Measurements from ENCODE around the gene DAB1. TPM values are rescaled to one million over a fixed set of nuclear protein-coding genes. Genes with fewer than 3 reads are reported as not detected.

Gene DAB1
- total RNA-seq, 1 donor from 2014 or later = 0.27 TPM

DNA sequence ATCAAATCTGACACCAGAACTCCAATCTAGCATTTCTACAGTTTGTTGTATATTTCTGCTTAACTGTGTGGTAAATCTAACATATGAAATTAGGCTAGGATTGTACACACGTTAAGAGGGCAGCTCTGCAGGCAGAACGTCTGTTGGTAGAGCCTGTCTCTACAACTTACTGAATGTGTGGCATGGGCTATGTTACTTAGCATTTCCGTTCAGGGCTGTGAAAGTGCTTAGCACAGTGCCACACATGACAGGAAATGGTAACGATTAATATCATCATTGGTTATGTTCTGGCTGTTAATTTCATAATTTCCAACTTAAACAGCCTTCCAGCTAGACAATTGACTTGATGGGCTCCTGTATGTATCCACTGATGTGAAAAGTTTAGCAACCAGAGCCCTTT, 448.4 kb downstream of the DAB1 start:
- H3K4me1 Mint-ChIP-seq (ENCODE audit: unreplicated experiment) = no peaks in the 10 kb centered on the region
- no peak for DNase-seq (ENCODE audit: extremely low spot score, unreplicated experiment)
- no peaks in the 10 kb centered on the region for H3K36me3 Mint-ChIP-seq (ENCODE audit: unreplicated experiment)
- H3K4me3 Mint-ChIP-seq (ENCODE audit: unreplicated experiment) = no peak overlapping the region
- TF ChIP-seq, protein P1, sequence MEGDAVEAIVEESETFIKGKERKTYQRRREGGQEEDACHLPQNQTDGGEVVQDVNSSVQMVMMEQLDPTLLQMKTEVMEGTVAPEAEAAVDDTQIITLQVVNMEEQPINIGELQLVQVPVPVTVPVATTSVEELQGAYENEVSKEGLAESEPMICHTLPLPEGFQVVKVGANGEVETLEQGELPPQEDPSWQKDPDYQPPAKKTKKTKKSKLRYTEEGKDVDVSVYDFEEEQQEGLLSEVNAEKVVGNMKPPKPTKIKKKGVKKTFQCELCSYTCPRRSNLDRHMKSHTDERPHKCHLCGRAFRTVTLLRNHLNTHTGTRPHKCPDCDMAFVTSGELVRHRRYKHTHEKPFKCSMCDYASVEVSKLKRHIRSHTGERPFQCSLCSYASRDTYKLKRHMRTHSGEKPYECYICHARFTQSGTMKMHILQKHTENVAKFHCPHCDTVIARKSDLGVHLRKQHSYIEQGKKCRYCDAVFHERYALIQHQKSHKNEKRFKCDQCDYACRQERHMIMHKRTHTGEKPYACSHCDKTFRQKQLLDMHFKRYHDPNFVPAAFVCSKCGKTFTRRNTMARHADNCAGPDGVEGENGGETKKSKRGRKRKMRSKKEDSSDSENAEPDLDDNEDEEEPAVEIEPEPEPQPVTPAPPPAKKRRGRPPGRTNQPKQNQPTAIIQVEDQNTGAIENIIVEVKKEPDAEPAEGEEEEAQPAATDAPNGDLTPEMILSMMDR (IDR thresholded peaks at IDR 0.05) = no peak
- no peak overlapping the region for H3K27ac Mint-ChIP-seq (ENCODE audit: unreplicated experiment)
- no peaks in the 10 kb centered on the region for H3K9me3 Mint-ChIP-seq (ENCODE audit: unreplicated experiment)
- H3K27me3 Mint-ChIP-seq (ENCODE audit: unreplicated experiment) = peaks cover 1% of the 10 kb centered on the region

DNA sequence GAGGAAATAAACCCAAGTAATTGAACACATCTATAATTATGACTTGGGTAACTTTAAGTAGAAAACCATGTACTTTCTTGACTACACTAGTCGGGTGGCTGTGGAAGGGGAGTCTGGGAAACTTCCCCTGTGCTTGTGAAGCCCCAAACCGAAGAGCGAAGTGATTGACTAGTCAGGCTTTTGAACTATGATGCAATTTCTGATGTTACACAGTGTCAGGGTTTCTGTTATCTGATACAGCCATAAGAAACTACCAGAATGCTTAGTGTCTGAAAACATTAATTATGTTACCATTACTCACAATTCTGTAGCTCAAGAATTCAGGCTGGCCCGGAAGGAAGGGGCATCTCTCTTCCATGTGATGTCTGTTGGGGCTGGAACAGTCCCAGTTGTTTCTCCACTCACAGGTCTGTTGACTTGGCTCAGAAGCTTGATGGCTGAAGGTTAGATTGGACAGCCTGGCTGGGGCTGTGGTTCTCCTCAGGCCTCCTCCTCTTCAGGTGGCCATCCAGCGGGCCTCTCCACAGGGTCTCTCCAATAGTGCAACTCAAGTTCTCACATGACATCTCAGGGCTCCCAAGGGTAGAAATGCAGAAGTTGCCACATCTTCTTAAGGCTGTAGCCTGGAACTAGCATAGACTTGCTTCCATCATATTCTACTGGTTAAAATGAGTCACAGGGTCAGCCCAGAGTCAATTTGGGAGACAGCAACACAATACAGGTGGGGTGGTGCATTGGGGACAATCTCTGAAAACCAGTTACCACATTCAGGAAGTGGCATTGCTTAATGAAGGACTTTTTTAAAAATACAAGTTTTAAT, 449.7 kb downstream of the DAB1 start:
- Mint-ChIP-seq H3K27ac (ENCODE audit: unreplicated experiment) (no peak overlapping the region), H3K36me3 (ENCODE audit: unreplicated experiment) (no peaks in the 10 kb centered on the region), H3K27me3 (ENCODE audit: unreplicated experiment) (no peaks in the 10 kb centered on the region), H3K9me3 (ENCODE audit: unreplicated experiment) (no peaks in the 10 kb centered on the region), H3K4me3 (ENCODE audit: unreplicated experiment) (no peak overlapping the region), H3K4me1 (ENCODE audit: unreplicated experiment) (no peaks in the 10 kb centered on the region)
- DNase-seq (ENCODE audit: extremely low spot score, unreplicated experiment) = no peak
- TF ChIP-seq, protein P1 (IDR thresholded peaks at IDR 0.05) = no peak

DNA sequence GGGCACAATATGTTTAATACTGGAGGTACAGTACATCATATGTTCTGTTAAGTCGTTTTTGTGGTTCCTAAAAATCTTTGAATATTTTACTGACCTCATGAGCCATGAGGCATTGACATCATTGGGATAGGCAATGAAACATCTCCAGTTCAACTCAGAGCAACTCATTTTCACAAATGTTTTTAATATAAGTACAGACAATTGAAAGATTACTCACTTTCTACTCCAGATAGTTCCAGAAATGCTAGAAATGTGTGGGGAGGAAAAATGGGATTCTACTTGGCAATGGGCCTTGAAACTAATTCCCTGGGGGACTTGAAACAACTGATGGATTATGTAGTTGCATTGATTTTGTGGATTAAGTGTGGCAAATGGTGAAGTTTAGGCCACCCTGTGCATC, 450.9 kb downstream of the DAB1 start:
- Mint-ChIP-seq H3K4me1 (ENCODE audit: unreplicated experiment) (no peaks in the 10 kb centered on the region), H3K4me3 (ENCODE audit: unreplicated experiment) (no peak overlapping the region), H3K9me3 (ENCODE audit: unreplicated experiment) (no peaks in the 10 kb centered on the region), H3K27me3 (ENCODE audit: unreplicated experiment) (no peaks in the 10 kb centered on the region), H3K27ac (ENCODE audit: unreplicated experiment) (no peak overlapping the region), H3K36me3 (ENCODE audit: unreplicated experiment) (no peaks in the 10 kb centered on the region)
- no peak for DNase-seq (ENCODE audit: extremely low spot score, unreplicated experiment)
- TF ChIP-seq, protein P1 (IDR thresholded peaks at IDR 0.05) = no peak

DNA sequence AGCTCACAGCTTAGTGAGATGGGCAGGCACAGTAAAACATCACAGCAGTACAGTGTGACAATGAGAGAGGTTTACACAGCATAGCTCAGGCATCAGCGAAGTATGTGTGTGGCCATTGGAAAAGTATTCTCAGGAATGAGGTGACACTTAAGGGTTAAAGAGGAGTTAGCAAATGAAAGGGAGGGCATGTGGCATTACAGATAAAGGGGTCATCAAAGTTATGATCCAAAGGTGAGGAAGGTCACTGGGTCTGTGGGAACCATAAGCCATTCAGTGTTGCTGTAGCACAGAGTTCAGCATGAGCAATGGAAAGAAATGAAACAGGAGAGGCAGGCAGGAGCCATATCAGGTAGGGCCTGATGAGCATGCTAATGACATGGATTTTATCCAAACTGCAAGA, 453.6 kb downstream of the DAB1 start:
- DNase-seq (ENCODE audit: extremely low spot score, unreplicated experiment) = peak; percentile 10
- no peaks in the 10 kb centered on the region for H3K27me3 Mint-ChIP-seq (ENCODE audit: unreplicated experiment)
- H3K4me1 Mint-ChIP-seq (ENCODE audit: unreplicated experiment) = no peaks in the 10 kb centered on the region
- H3K36me3 Mint-ChIP-seq (ENCODE audit: unreplicated experiment) = no peaks in the 10 kb centered on the region
- no peak overlapping the region for H3K27ac Mint-ChIP-seq (ENCODE audit: unreplicated experiment)
- TF ChIP-seq, protein P1 (IDR thresholded peaks at IDR 0.05) = no peak
- no peaks in the 10 kb centered on the region for H3K9me3 Mint-ChIP-seq (ENCODE audit: unreplicated experiment)
- H3K4me3 Mint-ChIP-seq (ENCODE audit: unreplicated experiment) = no peak overlapping the region

DNA sequence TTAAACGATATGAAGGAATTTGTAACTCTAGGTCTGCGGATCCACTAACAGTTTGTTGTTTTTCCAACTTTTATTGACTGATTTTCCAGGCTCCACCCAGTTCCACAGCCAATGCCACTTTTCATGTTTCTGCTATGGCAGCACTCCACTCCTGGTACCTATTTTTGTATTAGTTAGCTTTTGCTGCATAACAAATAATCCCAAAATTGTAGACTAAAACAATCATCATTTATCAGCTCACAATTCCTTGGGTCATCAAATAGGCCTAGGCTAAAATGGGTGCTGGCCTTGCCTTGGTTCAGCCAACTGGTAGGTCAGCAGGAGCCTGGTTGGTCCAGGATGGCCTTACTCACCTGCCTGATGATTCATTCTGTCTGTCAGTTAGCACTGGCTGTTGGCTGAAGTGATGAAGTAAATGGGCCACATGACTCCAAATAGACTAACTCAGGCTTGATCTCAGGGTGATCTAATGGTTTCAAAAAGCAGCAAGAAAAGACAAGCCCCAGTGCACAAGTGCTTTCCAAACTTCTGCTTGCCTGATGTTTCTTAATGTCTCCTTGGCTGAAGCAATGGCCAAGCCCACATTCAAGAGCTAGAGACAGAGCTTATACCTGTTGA, 454.9 kb downstream of the DAB1 start:
- Mint-ChIP-seq H3K36me3 (ENCODE audit: unreplicated experiment) (no peaks in the 10 kb centered on the region), H3K4me1 (ENCODE audit: unreplicated experiment) (no peaks in the 10 kb centered on the region), H3K9me3 (ENCODE audit: unreplicated experiment) (no peaks in the 10 kb centered on the region), H3K27ac (ENCODE audit: unreplicated experiment) (no peak overlapping the region), H3K4me3 (ENCODE audit: unreplicated experiment) (no peak overlapping the region), H3K27me3 (ENCODE audit: unreplicated experiment) (no peaks in the 10 kb centered on the region)
- TF ChIP-seq, protein P1 (IDR thresholded peaks at IDR 0.05) = no peak
- DNase-seq (ENCODE audit: extremely low spot score, unreplicated experiment) = no peak

All from osteocyte (in vitro differentiated cells).